HEK293 (cell line): ENCODE measurements around the gene TRAF3IP1.

Experiments
- CTCF ChIA-PET: fragments of 350-600 bp; formaldehyde crosslinking; extraction: SDS; loops from one replicate; lab custom pipeline; 2021; ENCODE audit warnings: antibody characterized with exemption; lab: Yijun Ruan, JAX
- POLR2A ChIA-PET: fragments of 300-600 bp; formaldehyde crosslinking; extraction: SDS; loops from one replicate; lab custom pipeline; 2020; ENCODE audit warnings: antibody characterized with exemption, inconsistent platforms; lab: Yijun Ruan, JAX
- H3K27ac ChIP-seq: fragments of 200-500 bp; sonication (Bioruptor generic); 2 replicates; pipeline ENCODE4 v1.5.1; 2014; ENCODE audit warnings: low read depth, low read length, control low read depth, inconsistent platforms; ENCODE audit errors: extremely low read depth
- H3K36me3 ChIP-seq, 2 experiments: fragments of 200-500 bp in 1 of 2; sonication (Bioruptor generic) in 1 of 2; 1 replicate in 1 of 2; 2 replicates in 1 of 2; pipeline ENCODE4 v1.5.1; 2014 to 2017; ENCODE audit warnings: inconsistent platforms in 2 of 2, low read length in 2 of 2; ENCODE audit not compliant: control insufficient read depth in 2 of 2, insufficient read depth in 1 of 2
- H3K4me1 ChIP-seq: fragments of 200-500 bp; sonication (Bioruptor generic); 2 replicates; pipeline ENCODE4 v1.5.1; 2014; ENCODE audit warnings: mild to moderate bottlenecking, low read length, inconsistent platforms; ENCODE audit not compliant: control insufficient read depth, insufficient read depth
- H3K4me3 ChIP-seq: 2 replicates; pipeline ENCODE4 v1.5.1; 2011; ENCODE audit warnings: low read depth, mild to moderate bottlenecking, control low read depth, low read length, moderate library complexity
- H3K9me3 ChIP-seq: fragments of 200-500 bp; sonication (Bioruptor generic); 2 replicates; pipeline ENCODE4 v1.5.1; 2014; ENCODE audit warnings: low read depth, low read length, inconsistent platforms; ENCODE audit not compliant: control insufficient read depth, insufficient read depth
- EGR2 ChIP-seq: fragments of 450-650 bp; formaldehyde crosslinking; IDR thresholded peaks from 2 replicates; pipeline ENCODE4 v1.5.1; 2016; ENCODE audit warnings: low read depth, missing biosample characterization, missing genetic modification characterization
- GFI1B ChIP-seq: fragments of 450-650 bp; formaldehyde crosslinking; IDR thresholded peaks from 2 replicates; pipeline ENCODE4 v1.5.1; 2016; ENCODE audit warnings: missing biosample characterization, missing genetic modification characterization
- HIC1 ChIP-seq: fragments of 450-650 bp; formaldehyde crosslinking; IDR thresholded peaks from 2 replicates; pipeline ENCODE4 v1.5.1; 2016; ENCODE audit warnings: missing biosample characterization, missing genetic modification characterization
- HOXC10 ChIP-seq: sonication (generic); formaldehyde crosslinking; IDR thresholded peaks from 2 replicates; pipeline ENCODE4 v1.8.1; 2023; ENCODE audit warnings: mild to moderate bottlenecking, missing genetic modification reagents
- IKZF3 ChIP-seq: fragments of 450-650 bp; IDR thresholded peaks from 2 replicates; pipeline ENCODE4 v1.5.0; 2018; ENCODE audit warnings: missing biosample characterization, mild to moderate bottlenecking, missing genetic modification characterization, moderate library complexity
- KLF8 ChIP-seq: fragments of 450-650 bp; formaldehyde crosslinking; IDR thresholded peaks from 2 replicates; pipeline ENCODE4 v1.5.1; 2016; ENCODE audit warnings: missing biosample characterization, missing genetic modification characterization
- SCRT1 ChIP-seq: fragments of 450-650 bp; formaldehyde crosslinking; IDR thresholded peaks from 2 replicates; pipeline ENCODE4 v1.5.1; 2016; ENCODE audit warnings: missing biosample characterization, missing genetic modification characterization, borderline replicate concordance
- ZBTB44 ChIP-seq: fragments of 450-650 bp; IDR thresholded peaks from 2 replicates; pipeline ENCODE4 v1.5.1; 2018; ENCODE audit warnings: missing biosample characterization, mild to moderate bottlenecking, missing genetic modification characterization
- ZNF266 ChIP-seq: fragments of 450-650 bp; formaldehyde crosslinking; IDR thresholded peaks from 2 replicates; pipeline ENCODE4 v1.5.1; 2016; ENCODE audit warnings: missing biosample characterization, missing genetic modification characterization, low read depth
- ZNF37A ChIP-seq: fragments of 450-650 bp; IDR thresholded peaks from 2 replicates; pipeline ENCODE4 v1.5.1; 2018; ENCODE audit warnings: missing biosample characterization, missing genetic modification characterization
- ZNF404 ChIP-seq: fragments of 450-650 bp; formaldehyde crosslinking; IDR thresholded peaks from 2 replicates; pipeline ENCODE4 v1.5.1; 2017; ENCODE audit warnings: missing biosample characterization, missing genetic modification characterization
- ZNF624 ChIP-seq: fragments of 450-650 bp; formaldehyde crosslinking; IDR thresholded peaks from 2 replicates; pipeline ENCODE4 v1.5.1; 2017; ENCODE audit warnings: missing biosample characterization, missing genetic modification characterization
- ZNF629 ChIP-seq: fragments of 450-650 bp; formaldehyde crosslinking; IDR thresholded peaks from 2 replicates; pipeline ENCODE4 v1.5.1; 2017; ENCODE audit warnings: missing biosample characterization, missing genetic modification characterization
- ZNF654 ChIP-seq: fragments of 450-650 bp; formaldehyde crosslinking; IDR thresholded peaks from 2 replicates; pipeline ENCODE4 v1.5.1; 2016; ENCODE audit warnings: low read depth, missing biosample characterization, missing genetic modification characterization
- ZNF658 ChIP-seq: fragments of 450-650 bp; formaldehyde crosslinking; IDR thresholded peaks from 2 replicates; pipeline ENCODE4; 2016; ENCODE audit warnings: missing biosample characterization, missing genetic modification characterization
- ZNF660 ChIP-seq: fragments of 450-650 bp; IDR thresholded peaks from 2 replicates; pipeline ENCODE4 v1.5.1; 2018; ENCODE audit warnings: missing biosample characterization, mild to moderate bottlenecking, missing genetic modification characterization
- ZSCAN18 ChIP-seq: fragments of 450-650 bp; formaldehyde crosslinking; IDR thresholded peaks from 2 replicates; pipeline ENCODE4 v1.5.1; 2016; ENCODE audit warnings: missing biosample characterization, missing genetic modification characterization
- TF ChIP-seq, protein P1 (sequence below): fragments of 450-650 bp; formaldehyde crosslinking; IDR thresholded peaks from 2 replicates; pipeline ENCODE4 v1.5.1; 2016; ENCODE audit warnings: missing biosample characterization, missing genetic modification characterization
- TF ChIP-seq, protein P2 (sequence below): fragments of 450-650 bp; formaldehyde crosslinking; IDR thresholded peaks from 2 replicates; pipeline ENCODE4 v1.5.1; 2016; ENCODE audit warnings: missing biosample characterization, missing genetic modification characterization

TRAF3IP1 gene

GRCh38 chr2:238346544-238346943, 26.2 kb downstream of the TRAF3IP1 start:
- Histone ChIP-seq H3K4me1 (no peaks in the 10 kb centered on the region), H3K36me3 (peaks cover 12 to 57% of the 10 kb centered on the region in 2 experiments), H3K4me3 (no peak overlapping the region), H3K9me3 (no peaks in the 10 kb centered on the region), H3K27ac (no peak overlapping the region)
- ChIA-PET CTCF (no interaction called here), POLR2A (no interaction called here)
- TF ChIP-seq, protein P1, sequence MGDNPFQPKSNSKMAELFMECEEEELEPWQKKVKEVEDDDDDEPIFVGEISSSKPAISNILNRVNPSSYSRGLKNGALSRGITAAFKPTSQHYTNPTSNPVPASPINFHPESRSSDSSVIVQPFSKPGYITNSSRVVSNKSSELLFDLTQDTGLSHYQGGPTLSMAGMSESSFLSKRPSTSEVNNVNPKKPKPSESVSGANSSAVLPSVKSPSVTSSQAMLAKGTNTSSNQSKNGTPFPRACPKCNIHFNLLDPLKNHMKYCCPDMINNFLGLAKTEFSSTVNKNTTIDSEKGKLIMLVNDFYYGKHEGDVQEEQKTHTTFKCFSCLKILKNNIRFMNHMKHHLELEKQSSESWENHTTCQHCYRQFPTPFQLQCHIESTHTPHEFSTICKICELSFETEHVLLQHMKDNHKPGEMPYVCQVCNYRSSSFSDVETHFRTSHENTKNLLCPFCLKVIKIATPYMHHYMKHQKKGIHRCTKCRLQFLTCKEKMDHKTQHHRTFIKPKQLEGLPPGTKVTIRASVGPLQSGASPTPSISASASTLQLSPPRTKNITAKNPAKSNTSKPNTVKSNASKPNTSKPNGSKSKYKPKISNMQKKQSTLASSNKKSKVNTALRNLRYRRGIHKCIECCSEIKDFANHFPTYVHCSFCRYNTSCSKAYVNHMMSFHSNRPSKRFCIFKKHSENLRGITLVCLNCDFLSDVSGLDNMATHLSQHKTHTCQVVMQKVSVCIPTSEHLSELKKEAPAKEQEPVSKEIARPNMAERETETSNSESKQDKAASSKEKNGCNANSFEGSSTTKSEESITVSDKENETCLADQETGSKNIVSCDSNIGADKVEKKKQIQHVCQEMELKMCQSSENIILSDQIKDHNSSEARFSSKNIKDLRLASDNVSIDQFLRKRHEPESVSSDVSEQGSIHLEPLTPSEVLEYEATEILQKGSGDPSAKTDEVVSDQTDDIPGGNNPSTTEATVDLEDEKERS (tag by site-specific recombination), result no peak
- TF ChIP-seq ZNF624 (tag by site-specific recombination), result no peak
- TF ChIP-seq, protein P2, sequence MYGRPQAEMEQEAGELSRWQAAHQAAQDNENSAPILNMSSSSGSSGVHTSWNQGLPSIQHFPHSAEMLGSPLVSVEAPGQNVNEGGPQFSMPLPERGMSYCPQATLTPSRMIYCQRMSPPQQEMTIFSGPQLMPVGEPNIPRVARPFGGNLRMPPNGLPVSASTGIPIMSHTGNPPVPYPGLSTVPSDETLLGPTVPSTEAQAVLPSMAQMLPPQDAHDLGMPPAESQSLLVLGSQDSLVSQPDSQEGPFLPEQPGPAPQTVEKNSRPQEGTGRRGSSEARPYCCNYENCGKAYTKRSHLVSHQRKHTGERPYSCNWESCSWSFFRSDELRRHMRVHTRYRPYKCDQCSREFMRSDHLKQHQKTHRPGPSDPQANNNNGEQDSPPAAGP (tag by site-specific recombination), result no peak
- no peak for TF ChIP-seq KLF8
- no peak for TF ChIP-seq ZNF629 (tag by site-specific recombination)
- TF ChIP-seq ZNF37A (tag by site-specific recombination), result no peak
- no peak for TF ChIP-seq IKZF3
- no peak for TF ChIP-seq ZNF660 (tag by site-specific recombination)
- no peak for TF ChIP-seq ZNF266 (tag by site-specific recombination)
- no peak for TF ChIP-seq ZNF654 (tag by site-specific recombination)
- TF ChIP-seq ZNF658 (tag by site-specific recombination), result no peak
- no peak for TF ChIP-seq HIC1 (tag by site-specific recombination)
- TF ChIP-seq HOXC10 (CRISPR knock-in tag), result no peak
- no peak for TF ChIP-seq ZNF404 (tag by site-specific recombination)
- TF ChIP-seq GFI1B, result no peak
- TF ChIP-seq ZBTB44 (tag by site-specific recombination), result no peak
- no peak for TF ChIP-seq EGR2 (tag by site-specific recombination)
- no peak for TF ChIP-seq SCRT1 (tag by site-specific recombination)
- TF ChIP-seq ZSCAN18 (tag by site-specific recombination), result no peak
